ENCODE measurements around the gene CACNG6.

- TF ChIP-seq EZH2 (IDR thresholded peaks at IDR 0.05; ENCODE audit: borderline replicate concordance, low read depth, low read length, severe bottlenecking), result no peak
- TF ChIP-seq POLR2A (IDR thresholded peaks at IDR 0.05; ENCODE audit: low read depth, low read length), result no peak
Observed at GRCh38 chr19:54021932-54022331, 30.5 kb downstream of the CACNG6 start.

Measured in endothelial cell of umbilical vein (primary cell).